ENCODE results near the gene NCKAP5. TPM values are rescaled to one million over a fixed set of nuclear protein-coding genes. Genes with fewer than 3 reads are reported as not detected.

Gene NCKAP5
- total and polyA plus RNA-seq, 2 experiments from 2014 or later: 0.65 to 0.86 TPM

GRCh38 chr2:133255360-133255759, 312.9 kb downstream of the NCKAP5 start:
- H3K36me3 ChIP-seq (ENCODE audit: low read depth): no peaks in the 10 kb centered on the region
- no peak for DNase-seq
- H3K4me1 ChIP-seq (ENCODE audit: insufficient read depth): no peaks in the 10 kb centered on the region
- TF ChIP-seq EZH2phosphoT487 (IDR thresholded peaks at IDR 0.05; ENCODE audit: insufficient read depth, low read depth): no peak
- no peaks in the 10 kb centered on the region for H3K9me3 ChIP-seq (ENCODE audit: low read depth)
- in situ Hi-C loops (cut with MboI): no loop called here
- H3K9me2 ChIP-seq (ENCODE audit: insufficient read depth): no peaks in the 10 kb centered on the region
- H3K9ac ChIP-seq: no peak overlapping the region
- H4K20me1 ChIP-seq (ENCODE audit: insufficient read depth): no peaks in the 10 kb centered on the region
- H3K4me2 ChIP-seq (ENCODE audit: unreplicated experiment): no peak overlapping the region
- no peak overlapping the region for H3K4me3 ChIP-seq
- no peaks in the 10 kb centered on the region for H3F3A ChIP-seq (ENCODE audit: insufficient read depth)
- H3K27me3 ChIP-seq (replicated peaks; ENCODE audit: insufficient read depth): no peaks in the 10 kb centered on the region
- H3K27ac ChIP-seq: no peak overlapping the region
- 76 to 79% methylated on average over 2 of the region's 2 CpGs for WGBS, 2 experiments (ENCODE audit: low coverage in 1 of 2, low lambda C conversion rate in 2 of 2, missing lambda C conversion rate in 2 of 2)
- H2AFZ ChIP-seq: no peak overlapping the region
- no peaks in the 10 kb centered on the region for H3K79me2 ChIP-seq (ENCODE audit: insufficient read depth)

- TF ChIP-seq EZH2 (IDR thresholded peaks at IDR 0.05; ENCODE audit: insufficient read depth, poor library complexity, severe bottlenecking) (no peak), EZH2phosphoT487 (IDR thresholded peaks at IDR 0.05; ENCODE audit: insufficient read depth, low read depth) (no peak)
- in situ Hi-C loops (cut with MboI): no loop called here
- Histone ChIP-seq H3F3A (ENCODE audit: insufficient read depth) (no peaks in the 10 kb centered on the region), H3K9me2 (ENCODE audit: insufficient read depth) (no peaks in the 10 kb centered on the region), H3K4me1 (ENCODE audit: insufficient read depth) (no peaks in the 10 kb centered on the region), H2AFZ (no peak overlapping the region), H4K20me1 (ENCODE audit: insufficient read depth) (no peaks in the 10 kb centered on the region), H3K4me3 (no peak overlapping the region), H3K4me2 (ENCODE audit: unreplicated experiment) (no peak overlapping the region), H3K9me3 (ENCODE audit: low read depth) (no peaks in the 10 kb centered on the region), H3K36me3 (ENCODE audit: low read depth) (no peaks in the 10 kb centered on the region), H3K27me3 (replicated peaks; ENCODE audit: insufficient read depth) (no peaks in the 10 kb centered on the region), H3K79me2 (ENCODE audit: insufficient read depth) (no peaks in the 10 kb centered on the region), H3K9ac (no peak overlapping the region), H3K27ac (no peak overlapping the region)
- 89 to 90% methylated on average over 2 of the region's 2 CpGs for WGBS, 2 experiments (ENCODE audit: low coverage in 1 of 2, low lambda C conversion rate in 2 of 2, missing lambda C conversion rate in 2 of 2)
- no peak for DNase-seq
Measured at GRCh38 chr2:133253793-133254192, 314.5 kb downstream of the NCKAP5 start.

DNA sequence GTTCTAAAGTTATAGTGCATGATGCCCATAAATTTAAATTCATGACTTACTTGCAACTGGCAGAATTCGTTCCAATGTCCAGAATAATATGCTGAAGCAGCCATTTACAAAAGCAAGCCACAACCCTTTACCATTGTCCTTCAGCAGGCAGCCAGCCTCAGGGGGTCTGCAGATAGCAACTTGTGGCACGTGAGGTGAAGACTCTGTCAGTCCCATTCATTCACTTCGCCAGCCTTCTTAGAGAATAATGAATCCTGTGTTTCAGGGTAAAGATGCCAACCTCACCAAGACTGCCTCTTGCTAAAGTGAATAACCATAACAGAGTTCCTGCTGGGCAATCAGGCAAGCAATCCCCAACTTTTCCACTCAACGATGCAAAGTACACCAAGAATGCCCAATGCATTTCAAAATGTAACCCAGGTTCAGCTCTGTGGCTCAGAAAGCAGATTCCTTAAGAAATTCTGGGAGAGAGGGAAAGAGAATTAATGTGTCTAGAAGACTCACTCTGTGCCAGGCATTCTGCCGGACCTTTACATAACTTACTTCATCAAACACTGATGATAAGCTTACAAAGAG, 315.4 kb downstream of the NCKAP5 start:
- 58 to 69% methylated on average over 5 of the region's 5 CpGs for WGBS, 2 experiments (ENCODE audit: low coverage in 1 of 2, low lambda C conversion rate in 2 of 2, missing lambda C conversion rate in 2 of 2)

DNA sequence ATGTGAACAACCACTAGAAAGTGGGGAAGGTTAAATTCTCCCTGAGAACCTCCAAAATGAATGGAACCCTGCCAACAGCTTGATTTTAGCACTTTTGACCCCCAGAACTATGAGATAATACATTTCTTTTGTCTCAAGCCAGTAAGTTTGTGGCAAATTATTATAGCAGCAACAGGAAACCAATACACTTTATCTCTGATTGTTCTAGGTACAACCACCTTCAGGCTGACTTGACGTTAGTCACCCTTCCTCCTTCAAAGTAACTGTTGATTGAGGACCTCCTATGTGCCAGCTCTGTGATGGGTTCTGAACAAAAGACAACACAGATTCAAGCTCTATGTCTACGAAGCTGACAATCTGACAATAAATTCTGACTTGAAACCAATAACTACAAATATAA, 318.9 kb downstream of the NCKAP5 start:
- no peaks in the 10 kb centered on the region for H3K4me1 ChIP-seq (ENCODE audit: insufficient read depth)
- WGBS, 2 experiments (ENCODE audit: low coverage in 1 of 2, low lambda C conversion rate in 2 of 2, missing lambda C conversion rate in 2 of 2): 87 to 91% methylated on average over 2 of the region's 2 CpGs
- H3K9ac ChIP-seq: no peak overlapping the region
- H3K27me3 ChIP-seq (replicated peaks; ENCODE audit: insufficient read depth): no peaks in the 10 kb centered on the region
- no peaks in the 10 kb centered on the region for H3F3A ChIP-seq (ENCODE audit: insufficient read depth)
- H3K79me2 ChIP-seq (ENCODE audit: insufficient read depth): no peaks in the 10 kb centered on the region
- no peak for TF ChIP-seq EZH2phosphoT487 (IDR thresholded peaks at IDR 0.05; ENCODE audit: insufficient read depth, low read depth)
- TF ChIP-seq EZH2 (IDR thresholded peaks at IDR 0.05; ENCODE audit: insufficient read depth, poor library complexity, severe bottlenecking): no peak
- H2AFZ ChIP-seq: no peak overlapping the region
- H4K20me1 ChIP-seq (ENCODE audit: insufficient read depth): no peaks in the 10 kb centered on the region
- DNase-seq: no peak
- H3K4me3 ChIP-seq: no peak overlapping the region
- H3K4me2 ChIP-seq (ENCODE audit: unreplicated experiment): no peak overlapping the region
- H3K27ac ChIP-seq: no peak overlapping the region
- H3K9me2 ChIP-seq (ENCODE audit: insufficient read depth): no peaks in the 10 kb centered on the region
- no peaks in the 10 kb centered on the region for H3K36me3 ChIP-seq (ENCODE audit: low read depth)
- H3K9me3 ChIP-seq (ENCODE audit: low read depth): no peaks in the 10 kb centered on the region
- in situ Hi-C loops (cut with MboI): no loop called here

More for the DNA sequence above, 315.4 kb downstream of the NCKAP5 start:
- Histone ChIP-seq H3K79me2 (ENCODE audit: insufficient read depth) (no peaks in the 10 kb centered on the region), H3K9ac (no peak overlapping the region), H3K4me1 (ENCODE audit: insufficient read depth) (no peaks in the 10 kb centered on the region), H3K27me3 (replicated peaks; ENCODE audit: insufficient read depth) (no peaks in the 10 kb centered on the region), H4K20me1 (ENCODE audit: insufficient read depth) (no peaks in the 10 kb centered on the region), H3K27ac (no peak overlapping the region), H3F3A (ENCODE audit: insufficient read depth) (no peaks in the 10 kb centered on the region), H3K4me3 (no peak overlapping the region), H3K4me2 (ENCODE audit: unreplicated experiment) (no peak overlapping the region), H3K36me3 (ENCODE audit: low read depth) (no peaks in the 10 kb centered on the region), H3K9me2 (ENCODE audit: insufficient read depth) (no peaks in the 10 kb centered on the region), H2AFZ (no peak overlapping the region), H3K9me3 (ENCODE audit: low read depth) (no peaks in the 10 kb centered on the region)
- in situ Hi-C loops (cut with MboI): no loop called here
- DNase-seq: no peak
- TF ChIP-seq EZH2phosphoT487 (IDR thresholded peaks at IDR 0.05; ENCODE audit: insufficient read depth, low read depth) (no peak), EZH2 (IDR thresholded peaks at IDR 0.05; ENCODE audit: insufficient read depth, poor library complexity, severe bottlenecking) (no peak)

GRCh38 chr2:133248264-133248663, 320.0 kb downstream of the NCKAP5 start:
- Histone ChIP-seq H3K27ac (no peak overlapping the region), H3K4me2 (ENCODE audit: unreplicated experiment) (no peak overlapping the region), H3K4me3 (no peak overlapping the region), H3K9me2 (ENCODE audit: insufficient read depth) (no peaks in the 10 kb centered on the region), H2AFZ (no peak overlapping the region), H4K20me1 (ENCODE audit: insufficient read depth) (no peaks in the 10 kb centered on the region), H3K79me2 (ENCODE audit: insufficient read depth) (no peaks in the 10 kb centered on the region), H3K9ac (no peak overlapping the region), H3K4me1 (ENCODE audit: insufficient read depth) (no peaks in the 10 kb centered on the region), H3K9me3 (ENCODE audit: low read depth) (no peaks in the 10 kb centered on the region), H3K36me3 (ENCODE audit: low read depth) (no peaks in the 10 kb centered on the region), H3K27me3 (replicated peaks; ENCODE audit: insufficient read depth) (no peaks in the 10 kb centered on the region), H3F3A (ENCODE audit: insufficient read depth) (no peaks in the 10 kb centered on the region)
- no peak for TF ChIP-seq EZH2phosphoT487 (IDR thresholded peaks at IDR 0.05; ENCODE audit: insufficient read depth, low read depth)
- no peak for TF ChIP-seq EZH2 (IDR thresholded peaks at IDR 0.05; ENCODE audit: insufficient read depth, poor library complexity, severe bottlenecking)
- WGBS, 2 experiments (ENCODE audit: low coverage in 1 of 2, low lambda C conversion rate in 2 of 2, missing lambda C conversion rate in 2 of 2): 69 to 71% methylated on average over 4 of the region's 4 CpGs
- no peak for DNase-seq
- in situ Hi-C loops (cut with MboI): no loop called here

Measured in GM23248 (cell line).